Measurements from ENCODE around the gene CHST8.
A peak's percentile ranks its signal among the peaks of the same experiment; 100 is the strongest.

The CHST8 gene

GRCh38 chr19:33736787-33737186 lies 115.0 kb downstream of the CHST8 start:
- no peak for DNase-seq (ENCODE audit: low spot score)

DNA sequence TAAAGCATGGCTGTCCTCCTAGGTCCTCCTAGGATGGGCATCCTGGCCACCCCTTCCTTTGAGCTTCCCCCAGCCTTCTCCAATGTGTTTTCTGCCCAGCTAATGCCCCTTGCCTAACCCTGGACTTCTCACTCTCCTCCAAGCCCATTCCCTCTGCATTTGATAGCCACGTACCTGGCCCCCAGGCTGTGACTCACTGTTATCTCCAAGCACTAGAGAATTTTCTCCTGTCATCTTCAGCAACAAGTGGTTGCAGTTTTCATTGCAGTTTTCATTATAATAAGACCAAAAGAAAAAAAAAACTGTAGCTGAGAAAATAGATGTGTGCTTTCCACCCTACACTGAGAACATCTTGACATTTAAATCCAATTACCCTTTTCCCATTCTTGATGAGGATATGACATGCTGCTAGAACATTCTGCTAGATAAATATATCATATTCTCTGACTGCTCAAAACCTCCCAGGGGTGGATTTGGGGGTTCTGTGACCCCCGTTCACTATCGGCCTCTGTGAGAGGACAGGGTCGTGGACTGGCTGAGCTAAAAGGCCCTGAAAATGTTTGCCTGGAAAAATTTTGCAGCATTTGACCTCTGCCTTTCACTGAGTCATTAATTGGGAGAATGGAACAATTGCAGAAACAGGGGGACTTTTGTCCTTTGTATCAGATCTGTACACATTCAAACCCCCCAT lies 116.1 kb downstream of the CHST8 start:
- DNase-seq (ENCODE audit: low spot score): no peak

DNA sequence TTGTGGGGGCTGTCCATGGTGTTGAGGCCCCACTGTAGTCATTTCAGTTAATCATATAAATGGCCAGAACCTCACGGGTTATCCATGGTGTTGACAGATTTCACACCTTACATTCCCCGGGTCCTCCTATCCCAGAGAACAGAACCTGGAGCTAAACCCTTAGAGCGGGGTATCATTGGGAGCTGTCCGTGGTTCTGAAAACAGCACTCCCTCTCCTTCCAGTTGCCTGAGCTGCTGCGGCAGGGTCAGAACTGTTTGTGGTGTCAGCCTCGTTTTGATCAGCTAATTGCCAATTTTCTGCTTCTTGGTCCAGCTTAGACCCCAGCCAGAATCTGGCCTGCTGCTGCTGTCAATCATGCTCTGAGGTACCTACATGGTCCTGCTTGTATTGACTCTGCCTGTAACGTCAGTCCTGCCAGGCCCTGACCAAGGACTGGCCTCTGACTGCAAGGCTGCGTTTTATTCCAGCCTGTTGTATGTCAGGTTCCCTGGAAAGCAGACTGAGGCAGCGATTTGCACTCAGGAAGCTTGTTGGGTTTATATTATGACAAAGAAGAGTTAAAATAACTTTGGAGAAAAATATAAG lies 119.2 kb downstream of the CHST8 start:
- peak; percentile 16 for DNase-seq (ENCODE audit: low spot score)

DNA sequence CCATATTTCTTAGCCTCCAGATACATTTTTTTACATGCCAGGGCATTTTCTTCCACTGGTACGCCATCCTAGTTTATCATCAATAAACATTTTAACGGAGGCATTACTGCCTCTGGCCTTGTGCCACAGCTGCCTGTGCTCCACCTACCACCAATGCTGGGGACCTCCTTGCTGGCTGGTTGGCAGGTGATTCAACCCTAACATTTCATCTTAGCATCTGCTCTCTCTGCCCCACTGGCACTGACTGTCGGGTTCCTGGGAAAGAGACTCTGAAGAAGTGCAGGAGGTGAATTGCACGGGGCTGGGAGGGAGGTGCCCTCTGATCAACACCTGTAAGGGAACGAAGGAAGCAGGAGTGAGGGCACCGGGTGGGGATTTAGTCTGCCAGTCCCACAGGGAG lies 123.5 kb downstream of the CHST8 start:
- DNase-seq (ENCODE audit: low spot score): no peak

DNA sequence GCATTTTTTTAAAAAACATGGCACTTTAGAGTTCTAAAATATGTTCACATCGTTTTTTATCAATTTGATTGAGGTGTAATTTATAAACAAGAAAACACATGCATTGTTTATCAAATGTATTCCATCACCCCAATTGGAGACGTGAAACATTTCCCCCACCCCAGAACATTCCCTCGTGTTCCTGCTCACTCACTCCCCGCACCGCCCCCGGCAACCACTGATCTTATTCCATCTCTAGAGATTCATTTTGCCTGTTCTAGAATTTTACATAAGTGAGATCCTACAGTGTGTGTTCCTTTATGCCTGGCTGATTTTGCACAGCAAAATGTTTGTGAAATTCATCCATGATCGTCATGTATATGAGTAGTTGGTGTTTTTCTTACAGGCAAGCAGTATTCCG lies 124.4 kb downstream of the CHST8 start:
- no peak for DNase-seq (ENCODE audit: low spot score)

GRCh38 chr19:33747273-33747672 lies 125.5 kb downstream of the CHST8 start:
- no peak for DNase-seq (ENCODE audit: low spot score)

GRCh38 chr19:33748231-33748630 lies 126.5 kb downstream of the CHST8 start:
- DNase-seq (ENCODE audit: low spot score): no peak

DNA sequence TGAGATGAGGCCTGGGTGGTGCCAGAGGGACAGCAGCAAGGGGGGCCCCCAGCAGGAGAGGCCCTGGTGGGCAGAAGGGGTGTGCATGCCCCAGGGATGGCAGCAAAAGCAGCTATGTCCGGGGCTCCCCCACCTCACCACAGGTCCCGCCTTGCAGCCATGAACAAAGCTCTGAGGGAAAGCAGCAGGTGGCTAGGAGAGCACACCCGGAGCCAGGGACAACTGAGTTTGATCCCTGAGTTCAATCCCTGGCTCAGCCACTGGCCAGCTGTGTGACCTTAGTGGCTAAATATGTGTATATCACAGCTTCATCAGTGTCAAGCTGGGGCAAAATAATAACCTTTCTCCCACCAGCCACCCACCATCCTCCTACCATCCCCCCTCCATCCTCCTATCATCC lies 127.3 kb downstream of the CHST8 start:
- no peak for DNase-seq (ENCODE audit: low spot score)

GRCh38 chr19:33749619-33750175 lies 127.9 kb downstream of the CHST8 start:
- no peak for DNase-seq (ENCODE audit: low spot score)

DNA sequence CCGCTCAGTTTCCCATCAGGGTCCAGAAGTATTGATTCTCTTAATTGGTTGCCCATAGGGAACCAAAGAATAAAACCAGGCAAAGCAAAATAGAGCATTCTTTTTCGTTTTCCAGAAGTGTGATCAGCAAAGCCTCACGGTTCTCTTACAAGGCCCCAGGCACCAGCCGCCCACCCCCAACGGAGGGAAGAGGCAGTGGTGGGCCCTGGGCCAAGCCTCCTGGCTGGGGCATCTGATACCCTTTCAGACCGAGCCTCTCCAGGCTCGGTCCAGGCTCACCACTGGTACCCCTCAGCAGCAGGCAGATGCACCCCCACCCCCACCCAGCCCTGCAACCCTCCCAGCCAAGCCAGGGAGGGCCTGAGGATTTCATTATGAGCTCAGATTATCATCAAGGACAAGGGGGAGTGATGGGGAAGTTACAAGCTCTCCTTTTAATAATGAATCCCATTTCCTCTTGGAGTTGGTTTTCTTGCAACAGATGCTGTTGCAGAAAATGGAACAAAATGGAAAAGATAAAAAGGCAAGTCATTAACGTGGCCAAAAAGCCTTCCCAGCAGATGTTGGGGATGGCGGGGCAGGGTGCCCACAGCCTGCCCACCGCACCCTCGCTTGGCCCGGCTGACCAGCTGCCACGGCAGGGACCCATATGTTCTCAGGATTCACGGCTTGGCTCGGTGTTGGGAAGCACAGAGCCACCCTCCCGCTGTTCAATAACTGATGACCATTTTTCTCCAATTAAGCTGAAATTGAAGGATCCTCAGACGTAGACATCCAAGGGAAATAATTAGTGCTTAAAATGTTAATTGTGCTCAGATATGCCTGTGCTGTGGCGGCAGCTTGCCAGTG lies 129.1 kb downstream of the CHST8 start:
- DNase-seq (ENCODE audit: low spot score): no peak

GRCh38 chr19:33751436-33751770 lies 129.7 kb downstream of the CHST8 start:
- no peak for DNase-seq (ENCODE audit: low spot score)

DNA sequence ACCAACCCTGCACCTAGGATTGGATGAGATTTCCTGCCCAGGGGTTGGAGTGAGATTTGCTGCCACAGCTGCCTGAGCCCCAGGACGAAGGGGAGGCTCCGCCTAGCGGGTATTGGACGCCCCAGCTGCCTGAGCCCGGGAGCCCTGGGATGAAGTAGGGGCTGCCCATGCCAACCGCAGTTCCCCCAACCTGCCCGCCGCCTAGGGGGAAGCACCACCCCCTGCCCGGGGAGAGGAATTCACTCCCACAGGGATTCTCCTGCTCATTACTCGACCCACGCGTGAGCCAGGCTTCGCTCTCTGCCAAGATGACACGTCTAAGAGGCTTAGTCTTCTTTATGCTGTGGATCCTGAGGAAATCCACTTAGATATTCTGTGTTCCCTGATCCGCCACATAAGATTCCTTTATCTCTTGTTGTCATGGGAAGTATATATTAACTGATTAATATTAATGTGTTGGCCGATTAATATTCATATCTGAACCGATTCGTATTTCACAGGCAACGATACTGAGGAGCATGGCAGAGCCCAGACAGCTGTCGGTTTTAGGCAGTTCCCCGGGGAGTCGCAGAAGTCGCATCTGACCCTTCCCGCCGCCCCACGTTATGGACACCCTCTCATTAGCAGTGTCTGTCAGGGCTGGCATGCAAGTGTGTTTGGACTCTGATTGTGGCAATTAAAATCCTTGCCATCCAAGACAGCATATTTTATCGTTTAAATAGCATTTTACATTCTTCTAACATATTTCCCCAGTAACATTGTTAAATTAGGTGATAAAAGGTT lies 130.5 kb downstream of the CHST8 start:
- DNase-seq (ENCODE audit: low spot score): no peak

DNA sequence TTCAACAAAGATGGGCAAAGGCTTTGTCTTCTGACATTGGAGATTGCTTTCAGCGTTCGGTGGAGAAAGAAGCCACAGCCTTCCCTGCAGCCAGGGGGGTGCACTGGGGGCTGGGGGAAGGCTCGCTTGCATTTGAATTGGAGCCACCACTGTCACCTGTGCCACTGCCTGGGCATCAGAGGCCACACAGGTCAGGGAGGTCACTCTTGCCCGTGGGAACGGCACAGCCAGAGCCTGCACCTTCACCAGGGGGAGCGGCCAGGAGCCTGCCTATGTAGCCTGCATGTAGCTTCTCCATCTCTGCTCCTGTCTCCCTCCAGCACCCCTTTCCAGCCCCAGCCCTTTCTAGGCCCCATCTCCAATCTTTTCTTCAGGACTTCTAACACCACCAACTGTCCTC lies 131.2 kb downstream of the CHST8 start:
- no peak for DNase-seq (ENCODE audit: low spot score)

GRCh38 chr19:33754361-33754760 lies 132.6 kb downstream of the CHST8 start:
- no peak for DNase-seq (ENCODE audit: low spot score)

GRCh38 chr19:33755099-33756035 lies 133.6 kb downstream of the CHST8 start:
- no peak for DNase-seq (ENCODE audit: low spot score)

- no peak for DNase-seq (ENCODE audit: low spot score)
Observed at GRCh38 chr19:33756177-33756576, 134.4 kb downstream of the CHST8 start.

DNA sequence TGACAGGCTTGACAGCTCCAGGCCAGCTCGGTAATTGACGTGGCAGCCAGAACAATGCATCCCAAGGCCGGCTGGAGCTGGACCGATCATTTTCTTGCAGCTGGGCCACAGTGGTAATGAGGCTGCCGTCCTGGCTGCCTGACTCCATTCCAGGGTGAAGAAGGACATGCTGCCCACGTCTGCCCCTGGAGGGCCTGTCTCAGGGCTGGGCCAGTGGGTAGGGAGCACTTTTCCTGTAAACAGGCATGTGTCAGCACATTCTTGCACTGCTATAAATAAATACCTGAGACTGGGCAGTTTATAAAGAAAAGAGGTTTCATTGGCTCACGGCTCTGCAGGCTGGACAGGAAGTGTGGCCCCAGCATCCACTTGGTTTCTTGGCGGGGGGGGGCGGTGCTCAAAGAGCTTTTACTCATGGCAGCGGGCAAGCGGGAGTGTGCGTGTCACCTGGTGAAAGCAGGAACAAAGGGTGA lies 136.8 kb downstream of the CHST8 start:
- no peak for DNase-seq (ENCODE audit: low spot score)

DNA sequence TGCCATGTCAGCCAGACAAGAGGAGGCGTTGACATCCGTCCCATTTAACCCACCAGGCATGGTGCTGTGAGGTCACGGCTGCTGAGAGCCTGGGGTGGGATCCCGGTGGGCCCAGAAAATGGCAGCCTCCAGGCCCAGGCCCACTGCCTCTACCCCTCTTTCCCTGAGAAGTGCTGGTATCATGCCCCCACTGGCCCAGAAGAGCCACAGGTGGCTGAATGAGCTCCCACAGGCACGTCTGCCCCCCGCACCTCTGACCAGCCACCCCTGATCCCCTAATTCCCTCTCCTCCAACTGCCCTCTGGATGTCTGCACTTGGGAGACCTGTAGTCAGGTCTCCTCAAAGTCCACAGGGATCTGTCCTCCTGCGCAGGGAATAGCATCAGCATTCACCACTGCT lies 137.6 kb downstream of the CHST8 start:
- DNase-seq (ENCODE audit: low spot score): no peak

DNA sequence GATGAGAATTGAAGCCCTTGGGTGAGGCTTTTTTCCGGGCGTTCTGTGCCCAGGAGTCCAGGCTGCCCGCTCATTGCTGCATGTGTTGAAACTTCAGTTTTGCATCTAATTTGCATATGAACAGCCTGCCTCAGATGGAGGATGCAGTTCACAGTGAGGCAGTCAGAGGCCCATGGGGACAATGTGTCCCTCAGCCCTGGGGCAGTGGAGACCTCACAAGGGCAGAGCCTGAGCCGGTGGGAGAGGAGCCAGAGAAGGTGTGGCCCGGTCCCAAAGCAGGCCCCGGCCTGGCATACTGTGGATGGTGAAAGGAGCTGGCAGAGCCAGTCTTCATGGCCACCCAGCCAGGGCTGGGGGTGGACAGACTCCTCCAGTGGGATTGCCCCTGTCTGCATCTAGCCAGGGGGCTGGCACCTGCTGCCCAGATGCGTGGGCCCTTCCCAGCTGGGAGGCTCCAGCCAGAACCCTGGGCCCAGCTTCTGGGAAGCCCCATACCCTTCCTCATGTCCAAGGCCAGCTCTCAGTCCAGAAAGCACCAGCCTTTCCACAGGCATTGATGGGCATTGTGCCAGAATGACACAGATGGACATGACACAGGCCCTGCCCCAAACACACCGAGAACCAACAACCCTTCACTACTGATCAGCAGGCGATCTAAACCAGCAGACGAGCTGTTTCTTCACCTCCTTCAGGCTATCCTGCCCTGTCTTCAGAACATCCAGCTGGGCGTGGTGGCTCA lies 142.0 kb downstream of the CHST8 start:
- DNase-seq (ENCODE audit: low spot score): no peak

GRCh38 chr19:33766623-33767022 lies 144.9 kb downstream of the CHST8 start:
- no peak for DNase-seq (ENCODE audit: low spot score)
